Neural cell (in vitro differentiated cells): ENCODE results near the gene TIMM22.

ENCODE experiments used
- CTCF ChIP-seq: fragments of 450-650 bp; IDR thresholded peaks from 2 replicates; pipeline ENCODE4 v1.5.1; 2014; ENCODE audit warnings: antibody characterized with exemption, mild to moderate bottlenecking, moderate library complexity; ENCODE audit not compliant: poor library complexity, severe bottlenecking
- EP300 ChIP-seq: fragments of 450-650 bp; conservative IDR thresholded peaks from 2 replicates; pipeline ENCODE4 v1.6.1; 2014; ENCODE audit warnings: antibody characterized with exemption, mild to moderate bottlenecking, moderate library complexity; ENCODE audit not compliant: poor library complexity, severe bottlenecking
- EZH2 ChIP-seq: fragments of 200-600, 300-800 bp; shearing (Covaris generic), sonication (generic); IDR thresholded peaks from 2 replicates; pipeline ENCODE4 v1.6.1; 2014; ENCODE audit warnings: antibody characterized with exemption, low read length, borderline replicate concordance, mild to moderate bottlenecking; ENCODE audit not compliant: insufficient read depth, poor library complexity, severe bottlenecking
- POLR2AphosphoS5 ChIP-seq: IDR thresholded peaks from 2 replicates; pipeline ENCODE4 v1.6.1; 2012
- RAD21 ChIP-seq: fragments of 450-650 bp; conservative IDR thresholded peaks from 2 replicates; pipeline ENCODE4 v1.6.1; 2014; ENCODE audit warnings: antibody characterized with exemption, mild to moderate bottlenecking, moderate library complexity

GRCh38 chr17:987931-988330 lies 9.0 kb upstream of the TIMM22 start:
- TF ChIP-seq EZH2, result no peak
- no peak for TF ChIP-seq CTCF
- no peak for TF ChIP-seq POLR2AphosphoS5
- TF ChIP-seq EP300, result no peak
- no peak for TF ChIP-seq RAD21
